ENCODE data around the gene AFMID. TPM values are rescaled to one million over a fixed set of nuclear protein-coding genes. Genes with fewer than 3 reads are reported as not detected.

The AFMID gene
- total and polyA plus RNA-seq, 9 of the 15 experiments (the other 6 are each of a cell fraction or from before 2014, with no cell fraction given), result 62.1 to 188 (median 74.4) TPM

GRCh38 chr17:78241277-78242023 is 54.3 kb downstream of the AFMID start (continued):
- 0 out of 2 replicates have a peak, but pooled peaks have one; percentile 71 for TF ChIP-seq THRB (CRISPR knock-in tag; conservative IDR thresholded peaks at IDR 0.05)
- no peak for TF ChIP-seq GABPA (tag; conservative IDR thresholded peaks at IDR 0.05; ENCODE audit: low read depth)
- no peak; the same call in 1 of the 2 replicates for TF ChIP-seq BACH1 (tag; IDR thresholded peaks at IDR 0.05)
- TF ChIP-seq CEBPB (tag; IDR thresholded peaks at IDR 0.05), result no peak
- peak; percentile 61; the same call in 1 of the 2 replicates for TF ChIP-seq ZNF644 (tag; IDR thresholded peaks at IDR 0.05; ENCODE audit: low read depth)
- TF ChIP-seq PRDM10 (IDR thresholded peaks at IDR 0.05; ENCODE audit: partially characterized antibody), result peak; percentile 14
- TF ChIP-seq ZNF589 (CRISPR knock-in tag; IDR thresholded peaks at IDR 0.05; ENCODE audit: low read depth), result peak; percentile 84; the same call in 1 of the 2 replicates
- no peak for TF ChIP-seq ZNF445 (CRISPR knock-in tag; IDR thresholded peaks at IDR 0.05; ENCODE audit: low read depth)
- peak in 1 of 2 experiments; percentile 68; a peak in 1 of 4 replicates for TF ChIP-seq MLLT1 (IDR thresholded peaks at IDR 0.05)
- TF ChIP-seq ZNF639 (CRISPR knock-in tag; conservative IDR thresholded peaks at IDR 0.05 in 1 of 2, IDR thresholded peaks at IDR 0.05 in 1 of 2), result peak in 1 of 2 experiments; percentile 81; a peak in 2 of 4 replicates
- TF ChIP-seq DEAF1 (CRISPR knock-in tag; IDR thresholded peaks at IDR 0.05), result 0 out of 2 replicates have a peak, but pooled peaks have one; percentile 11
- TF ChIP-seq NR2C2 (CRISPR knock-in tag; IDR thresholded peaks at IDR 0.05), result no peak
- TF ChIP-seq NR2C2 (tag; IDR thresholded peaks at IDR 0.05), result no peak
- TF ChIP-seq HIVEP1 (CRISPR knock-in tag; IDR thresholded peaks at IDR 0.05), result 0 out of 2 replicates have a peak, but pooled peaks have one; percentile 41
- TF ChIP-seq ZNF175 (CRISPR knock-in tag; IDR thresholded peaks at IDR 0.05; ENCODE audit: low read depth), result 0 out of 2 replicates have a peak, but pooled peaks have one; percentile 64
- TF ChIP-seq FOS (IDR thresholded peaks at IDR 0.05; ENCODE audit: extremely low read depth, insufficient read length), result peak; percentile 96
